K562 (cell line): Measurements from ENCODE around the gene SLC66A2. TPM values are rescaled to one million over a fixed set of nuclear protein-coding genes. Genes with fewer than 3 reads are reported as not detected.

ENCODE experiments used
- ATAC-seq: fragments of 200-7000 bp; cut with Tn5 transposase; 3 replicates; pipeline ENCODE4 v1.9.1; 2020; ENCODE audit warnings: moderate library complexity
- BruUV-seq: library from RNA; stranded (reverse); fragments of 400-500 nt; replicated peaks from 2 replicates; lab custom pipeline; 2021; lab: Mats Ljungman, UMichigan
- CTCF ChIA-PET: fragments of 300-600 bp; formaldehyde crosslinking; extraction: SDS; loops from one replicate; lab custom pipeline; 2021; ENCODE audit warnings: low intra/inter-chr PET ratio; lab: Yijun Ruan, JAX
- POLR2A ChIA-PET: fragments of 300-600, 350-650 bp; sonication (Branson Sonifier 250); formaldehyde crosslinking; extraction: SDS; loops from one replicate; lab custom pipeline; 2021; ENCODE audit warnings: antibody characterized with exemption, inconsistent platforms; lab: Yijun Ruan, JAX
- DNase-seq, 4 experiments: peaks; one replicate each; pipeline versions ENCODE4 v3.0.0 to v3.0.0-alpha.2; 2011 to 2018; ENCODE audit warnings: low spot score in 3 of 4, mixed read lengths in 3 of 4; ENCODE audit errors: extremely low read depth in 1 of 4
- FAIRE-seq: peaks from 2 replicates; lab custom pipeline; 2011; peaks lifted over from hg19 to GRCh38; lab: Jason Lieb, UNC
- H2AFZ ChIP-seq: 2 replicates; pipeline ENCODE4 v1.6.0; 2011; ENCODE audit warnings: low read depth, low read length, control low read depth, inconsistent platforms
- H3K27ac ChIP-seq: fragments of 200-600 bp; 3 replicates; pipeline ENCODE4 v1.8.0; 2011; ENCODE audit warnings: low read depth, mild to moderate bottlenecking, control low read depth, inconsistent platforms, low read length, moderate library complexity, mixed read lengths; ENCODE audit errors: extremely low read depth
- H3K27me3 ChIP-seq, 2 experiments: fragments of 300-600 bp in 1 of 2; 2 replicates in 1 of 2; 3 replicates in 1 of 2; pipeline versions ENCODE4 v1.6.0 to v1.8.0; 2011; ENCODE audit warnings: inconsistent platforms in 2 of 2, low read length in 2 of 2, mild to moderate bottlenecking in 1 of 2, mixed read lengths in 1 of 2, moderate library complexity in 1 of 2; ENCODE audit not compliant: control insufficient read depth in 2 of 2, insufficient read depth in 2 of 2
- H3K36me3 ChIP-seq: fragments of 300-600 bp; 3 replicates; pipeline ENCODE4 v1.8.0; 2011; ENCODE audit warnings: mild to moderate bottlenecking, low read length, inconsistent platforms; ENCODE audit not compliant: control insufficient read depth, insufficient read depth
- H3K4me1 ChIP-seq, 2 experiments: fragments of 200-600 bp in 1 of 2; replicated peaks in 1 of 2; 2 replicates in 1 of 2; 3 replicates in 1 of 2; pipeline versions ENCODE4 v1.5.1 to v1.8.0; 2011; ENCODE audit warnings: inconsistent platforms in 2 of 2, low read length in 2 of 2, mild to moderate bottlenecking in 1 of 2, mixed read lengths in 1 of 2, moderate library complexity in 1 of 2; ENCODE audit not compliant: control insufficient read depth in 2 of 2, insufficient read depth in 2 of 2
- H3K4me2 ChIP-seq: 2 replicates; pipeline ENCODE4 v1.6.1; 2011; ENCODE audit warnings: low read length, control low read depth, inconsistent platforms, mixed read lengths; ENCODE audit not compliant: insufficient read depth
- H3K4me3 ChIP-seq: fragments of 200-600 bp; sonication (generic), shearing (Covaris generic); 2 replicates; pipeline ENCODE4 v1.5.1; 2016; ENCODE audit warnings: control low read depth, inconsistent platforms
- H3K79me2 ChIP-seq: fragments of 200-600 bp; 3 replicates; pipeline ENCODE4 v1.8.0; 2011; ENCODE audit warnings: low read length, inconsistent platforms; ENCODE audit not compliant: control insufficient read depth, insufficient read depth
- H3K9ac ChIP-seq, 2 experiments: 2 replicates each; pipeline versions ENCODE4 v1.6.0 to v1.6.1; 2011; ENCODE audit warnings: low read depth in 2 of 2, low read length in 2 of 2, control low read depth in 1 of 2, inconsistent platforms in 1 of 2, mild to moderate bottlenecking in 1 of 2, mixed read lengths in 1 of 2; ENCODE audit not compliant: insufficient read depth in 1 of 2
- H3K9me1 ChIP-seq: one replicate; pipeline ENCODE4 v1.6.0; 2011; ENCODE audit warnings: inconsistent platforms, mild to moderate bottlenecking, low read length, moderate library complexity; ENCODE audit not compliant: control insufficient read depth, insufficient read depth
- H3K9me3 ChIP-seq: replicated peaks from 2 replicates; pipeline ENCODE4 v1.5.1; 2011; ENCODE audit warnings: low read depth, low read length, inconsistent platforms; ENCODE audit not compliant: control insufficient read depth, insufficient read depth
- H4K20me1 ChIP-seq: replicated peaks from 2 replicates; pipeline ENCODE4 v1.6.1; 2011; ENCODE audit warnings: low read length, inconsistent platforms, mixed read lengths; ENCODE audit not compliant: control insufficient read depth, insufficient read depth
- BRF2 ChIP-seq: IDR thresholded peaks from 3 replicates; pipeline ENCODE4 v1.6.1; 2011; ENCODE audit warnings: borderline replicate concordance, mild to moderate bottlenecking; ENCODE audit not compliant: insufficient read length, insufficient read depth
- E2F1 ChIP-seq: sonication (generic); formaldehyde crosslinking; IDR thresholded peaks from 2 replicates; pipeline ENCODE4 v1.8.1; 2023; ENCODE audit warnings: mild to moderate bottlenecking, missing genetic modification reagents, moderate library complexity
- HNRNPLL ChIP-seq: fragments of 200-400 bp; formaldehyde crosslinking; IDR thresholded peaks from 2 replicates; pipeline ENCODE4 v1.6.1; 2017; ENCODE audit warnings: low read length, low read depth, mild to moderate bottlenecking; ENCODE audit not compliant: poor library complexity, severe bottlenecking
- MNT ChIP-seq, 2 experiments: fragments of 450-650 bp; conservative IDR thresholded peaks; 2 replicates each; pipeline ENCODE4 v1.6.1; 2017; ENCODE audit warnings: mild to moderate bottlenecking in 2 of 2, moderate library complexity in 2 of 2
- POU5F1 ChIP-seq: fragments of 150-350 bp; IDR thresholded peaks from 2 replicates; pipeline ENCODE4 v1.6.1; 2014; ENCODE audit warnings: borderline replicate concordance, low read length, low read depth, mild to moderate bottlenecking; ENCODE audit not compliant: partially characterized antibody
- RERE ChIP-seq: sonication (generic); formaldehyde crosslinking; IDR thresholded peaks from 2 replicates; pipeline ENCODE4 v1.8.0; 2023; ENCODE audit warnings: missing genetic modification reagents, mild to moderate bottlenecking, borderline replicate concordance
- SREBF1 ChIP-seq: fragments of 150-350 bp; IDR thresholded peaks from 2 replicates; pipeline ENCODE4 v1.6.1; 2014; ENCODE audit warnings: antibody characterized with exemption, low read depth, low read length, borderline replicate concordance
- THRA ChIP-seq: fragments of 450-650 bp; IDR thresholded peaks from 2 replicates; pipeline ENCODE4 v1.6.1; 2017; ENCODE audit warnings: mild to moderate bottlenecking, moderate library complexity
- ZEB2 ChIP-seq: fragments of 450-650 bp; IDR thresholded peaks from 2 replicates; pipeline ENCODE4 v1.6.1; 2016
- WGBS: fragments of 100-300 bp; shearing (Covaris generic); methylation state at CpG from one replicate; pipeline ENCODE4 v1.1.6; 2016; ENCODE audit warnings: low coverage, mixed read lengths; ENCODE audit not compliant: insufficient coverage; ENCODE audit errors: missing lambda C conversion rate; 5-methylcytosine and 5-hydroxymethylcytosine counted together
- in situ Hi-C: fragments of 300-500 bp; cut with MboI; formaldehyde crosslinking; loops from 4 replicates; pipeline ENCODE4 v1.15.0; 2018; ENCODE audit warnings: inconsistent platforms, mixed read lengths
- intact Hi-C: fragments of 100-400 bp; cut with micrococcal nuclease; formaldehyde crosslinking; loops from 2 replicates; pipeline ENCODE4 v1.14.2; 2022
- polyA plus RNA-seq, 8 experiments: library from polyadenylated mRNA; depleted of rRNA in 4 of 8; stranded (reverse) in 5 of 8; unstranded in 3 of 8; fragments of >200 nt; fragmentation: Nextera tagmentation in 2 of 8; fragmentation: Illumina TruSeq in 1 of 8; extraction: Ambion mirVana in 2 of 8; extraction: Trizol in 1 of 8; gene quantifications; 2 replicates each; pipeline versions ENCODE4 v1.2.1 to v1.2.3, GENCODE V29; 2011 to 2014; ENCODE audit warnings: inconsistent platforms in 1 of 8, missing spikeins in 1 of 8
- total RNA-seq, 7 experiments: library from RNA; depleted of rRNA in 6 of 7; stranded (reverse); fragments of >200 nt in 6 of 7; fragmentation: Illumina TruSeq in 2 of 7; extraction: Trizol in 2 of 7; gene quantifications; 2 replicates each; pipeline versions ENCODE4 v1.2.1 to v1.2.3, GENCODE V29; 2011 to 2021; ENCODE audit warnings: low replicate concordance in 1 of 7

SLC66A2 gene
- total and polyA plus RNA-seq, 9 of the 15 experiments (the other 6 are each of a cell fraction or from before 2014, with no cell fraction given): 0.25 to 17.5 (median 5.6) TPM

GRCh38 chr18:79881695-79882094 is 69.8 kb downstream of the SLC66A2 start (continued):
- no peak for TF ChIP-seq BRF2
- no peak for TF ChIP-seq THRA
- TF ChIP-seq E2F1 (CRISPR knock-in tag): no peak

GRCh38 chr18:79879566-79879965 is 71.9 kb downstream of the SLC66A2 start:
- no peaks in the 10 kb centered on the region for H4K20me1 ChIP-seq
- no peaks in the 10 kb centered on the region for H3K36me3 ChIP-seq
- in situ Hi-C loops: no loop called here
- ChIA-PET CTCF (no interaction called here), POLR2A (no interaction called here)
- peaks cover 0 to 3% of the 10 kb centered on the region in 2 experiments; a peak in 1 of 5 replicates for H3K4me1 ChIP-seq
- peaks cover 8 to 38% of the 10 kb centered on the region in 2 experiments; a peak in 3 of 5 replicates for H3K27me3 ChIP-seq
- H3K9me3 ChIP-seq: no peaks in the 10 kb centered on the region
- ATAC-seq (no peak), FAIRE-seq (no peak), DNase-seq (no peak)
- H3K79me2 ChIP-seq: no peaks in the 10 kb centered on the region
- WGBS: 20% methylated on average over 12 of the region's 12 CpGs
- H2AFZ ChIP-seq: no peak overlapping the region
- no peak overlapping the region for H3K4me3 ChIP-seq
- intact Hi-C loops: no loop called here
- H3K9ac ChIP-seq: no peak overlapping the region
- H3K9me1 ChIP-seq: no peaks in the 10 kb centered on the region
- BruUV-seq: no TSS peak
- no peak overlapping the region for H3K4me2 ChIP-seq
- no peak overlapping the region for H3K27ac ChIP-seq
- TF ChIP-seq HNRNPLL (no peak), ZEB2 (no peak), MNT (conservative IDR thresholded peaks at IDR 0.05) (no peak), RERE (CRISPR knock-in tag) (no peak), POU5F1 (no peak), SREBF1 (no peak)
